SK-N-SH (cell line): ENCODE data around the gene AMFR. TPM values are rescaled to one million over a fixed set of nuclear protein-coding genes. Genes with fewer than 3 reads are reported as not detected.

ENCODE experiments used
- CTCF ChIA-PET: fragments of 300-600, 350-600 bp; formaldehyde crosslinking; extraction: SDS; loops from one replicate; lab custom pipeline; 2021; lab: Yijun Ruan, JAX
- POLR2A ChIA-PET: fragments of 350-600 bp; sonication (Branson Sonifier 250); formaldehyde crosslinking; extraction: SDS; loops from one replicate; lab custom pipeline; 2020; ENCODE audit warnings: antibody characterized with exemption, inconsistent platforms; lab: Yijun Ruan, JAX
- DNase-seq: peaks from one replicate; pipeline ENCODE4 v3.0.0; 2012
- H2AFZ ChIP-seq: fragments of 200-600 bp; sonication (generic); 2 replicates; pipeline ENCODE4 v1.8.1; 2016; ENCODE audit warnings: antibody characterized with exemption, mild to moderate bottlenecking, low read depth
- H3F3A ChIP-seq: fragments of 200-600 bp; sonication (generic); replicated peaks from 2 replicates; pipeline ENCODE3; 2016; ENCODE audit warnings: antibody characterized with exemption, mild to moderate bottlenecking; ENCODE audit not compliant: insufficient read depth
- H3K27ac ChIP-seq, 2 experiments: fragments of 200-500 bp in 1 of 2; fragments of 200-600 bp in 1 of 2; sonication (Bioruptor generic) in 1 of 2; sonication (generic), shearing (Covaris generic) in 1 of 2; 2 replicates each; pipeline versions ENCODE4 v1.5.1 to v1.6.1; 2014 to 2016; ENCODE audit warnings: low read depth in 2 of 2, inconsistent platforms in 1 of 2, low read length in 1 of 2, mild to moderate bottlenecking in 1 of 2, mixed read lengths in 1 of 2
- H3K27me3 ChIP-seq: fragments of 200-600 bp; sonication (generic), shearing (Covaris generic); 2 replicates; pipeline ENCODE4 v1.6.1; 2016; ENCODE audit warnings: mixed run types; ENCODE audit not compliant: insufficient read depth
- H3K36me3 ChIP-seq, 2 experiments: fragments of 200-500 bp in 1 of 2; fragments of 200-600 bp in 1 of 2; sonication (Bioruptor generic) in 1 of 2; sonication (generic) in 1 of 2; replicated peaks in 1 of 2; 2 replicates each; pipeline versions ENCODE3 to v1.5.1; 2014 to 2016; ENCODE audit warnings: low read length in 1 of 2, mild to moderate bottlenecking in 1 of 2; ENCODE audit not compliant: insufficient read depth in 2 of 2, control insufficient read depth in 1 of 2
- H3K4me1 ChIP-seq, 2 experiments: fragments of 200-500 bp in 1 of 2; fragments of 200-600 bp in 1 of 2; sonication (Bioruptor generic) in 1 of 2; sonication (generic), shearing (Covaris generic) in 1 of 2; 2 replicates each; pipeline versions ENCODE4 v1.5.1 to v1.6.1; 2014 to 2016; ENCODE audit warnings: low read depth in 1 of 2, low read length in 1 of 2, mixed run types in 1 of 2; ENCODE audit not compliant: insufficient read depth in 2 of 2, control insufficient read depth in 1 of 2
- H3K4me2 ChIP-seq: fragments of 200-600 bp; sonication (generic), shearing (Covaris generic); 2 replicates; pipeline ENCODE4 v1.6.1; 2017; ENCODE audit warnings: mixed run types
- H3K4me3 ChIP-seq, 2 experiments: fragments of 200-500 bp in 1 of 2; fragments of 200-600 bp in 1 of 2; sonication (Bioruptor generic) in 1 of 2; sonication (generic), shearing (Covaris generic) in 1 of 2; 2 replicates each; pipeline versions ENCODE4 v1.5.1 to v1.8.1; 2014 to 2016; ENCODE audit warnings: low read depth in 2 of 2, inconsistent platforms in 1 of 2, low read length in 1 of 2, mild to moderate bottlenecking in 1 of 2, mixed read lengths in 1 of 2, moderate library complexity in 1 of 2
- H3K79me2 ChIP-seq: fragments of 200-600 bp; sonication (generic); 2 replicates; pipeline ENCODE4 v1.8.1; 2017; ENCODE audit warnings: mild to moderate bottlenecking; ENCODE audit not compliant: insufficient read depth
- H3K9ac ChIP-seq: fragments of 200-600 bp; sonication (generic); 2 replicates; pipeline ENCODE4 v1.6.1; 2017; ENCODE audit warnings: mixed run types
- H3K9me2 ChIP-seq: fragments of 200-600 bp; sonication (generic); 2 replicates; pipeline ENCODE4 v1.6.1; 2017; ENCODE audit warnings: mixed run types
- H3K9me3 ChIP-seq: fragments of 200-600 bp; sonication (generic); 2 replicates; pipeline ENCODE4 v1.6.1; 2017; ENCODE audit warnings: mixed run types, mild to moderate bottlenecking, moderate library complexity
- H4K20me1 ChIP-seq: fragments of 200-600 bp; sonication (generic); 2 replicates; pipeline ENCODE4 v1.6.1; 2017; ENCODE audit warnings: mild to moderate bottlenecking, mixed run types; ENCODE audit not compliant: insufficient read depth
- ELF1 ChIP-seq: IDR thresholded peaks from 2 replicates; pipeline ENCODE4 v1.4.0; 2012
- FOXM1 ChIP-seq: IDR thresholded peaks from 2 replicates; pipeline ENCODE4 v1.4.0; 2012; ENCODE audit warnings: low read depth, mild to moderate bottlenecking
- GABPA ChIP-seq: IDR thresholded peaks from 2 replicates; pipeline ENCODE4 v1.4.0; 2012; ENCODE audit warnings: low read depth, mild to moderate bottlenecking
- JUND ChIP-seq: IDR thresholded peaks from 2 replicates; pipeline ENCODE4 v1.4.0; 2012
- MAX ChIP-seq: IDR thresholded peaks from 2 replicates; pipeline ENCODE4 v1.4.0; 2012; ENCODE audit warnings: low read depth
- NFIC ChIP-seq: IDR thresholded peaks from 2 replicates; pipeline ENCODE4 v1.4.0; 2012; ENCODE audit warnings: borderline replicate concordance
- PBX3 ChIP-seq: IDR thresholded peaks from 2 replicates; pipeline ENCODE4; 2012
- POLR2AphosphoS5 ChIP-seq: IDR thresholded peaks from 2 replicates; pipeline ENCODE4 v1.6.1; 2012; ENCODE audit warnings: low read depth, low read length
- REST ChIP-seq: IDR thresholded peaks from 2 replicates; pipeline ENCODE4 v1.6.1; 2012; ENCODE audit warnings: mild to moderate bottlenecking, low read depth, low read length, moderate library complexity
- USF1 ChIP-seq: IDR thresholded peaks from 2 replicates; pipeline ENCODE4 v1.4.0; 2012; ENCODE audit warnings: low read depth, borderline replicate concordance
- USF2 ChIP-seq: fragments of 150-350 bp; IDR thresholded peaks from 2 replicates; pipeline ENCODE4 v1.6.1; 2017; ENCODE audit warnings: antibody characterized with exemption, low read length, low read depth, borderline replicate concordance
- YY1 ChIP-seq: IDR thresholded peaks from 2 replicates; pipeline ENCODE4 v1.4.0; 2012; ENCODE audit warnings: low read depth, mild to moderate bottlenecking
- WGBS: methylation state at CpG from one replicate; pipeline ENCODE4 v1.1.6; 2017; ENCODE audit warnings: low lambda C conversion rate; 5-methylcytosine and 5-hydroxymethylcytosine counted together
- polyA plus RNA-seq, 3 experiments: library from polyadenylated mRNA; depleted of rRNA; stranded (reverse); fragments of >200 nt; gene quantifications; 2 replicates each; pipeline ENCODE4 v1.2.3, GENCODE V29; 2012

The AMFR gene
- polyA plus RNA-seq, 1 of the 3 experiments (the other 2 are of a cell fraction), result 65.3 TPM

GRCh38 chr16:56336711-56337110 lies 88.6 kb downstream of the AMFR start (continued):
- TF ChIP-seq USF1 (no peak), FOXM1 (no peak), ELF1 (no peak)
- TF ChIP-seq, all 33 proteins: peak for 0

GRCh38 chr16:56336071-56336688 lies 89.2 kb downstream of the AMFR start:
- no peak overlapping the region for H2AFZ ChIP-seq
- no peaks in the 10 kb centered on the region; a peak in 1 of 4 replicates for H3K4me1 ChIP-seq
- H3K4me3 ChIP-seq, result no peak overlapping the region
- no peaks in the 10 kb centered on the region for H3K36me3 ChIP-seq
- no peaks in the 10 kb centered on the region for H3K79me2 ChIP-seq
- no peak for DNase-seq
- H3K9me3 ChIP-seq, result no peaks in the 10 kb centered on the region
- no peak overlapping the region for H3K27ac ChIP-seq
- no peak overlapping the region for H3K9ac ChIP-seq
- no peak overlapping the region for H3K4me2 ChIP-seq
- 47% methylated on average over 4 of the region's 8 CpGs for WGBS
- no peaks in the 10 kb centered on the region for H3K27me3 ChIP-seq
- CTCF ChIA-PET, result no interaction called here
- H4K20me1 ChIP-seq, result no peaks in the 10 kb centered on the region
- H3K9me2 ChIP-seq, result no peaks in the 10 kb centered on the region
- no peaks in the 10 kb centered on the region for H3F3A ChIP-seq
- POLR2A ChIA-PET, result no interaction called here
- TF ChIP-seq USF2, result no peak
- TF ChIP-seq JUND, result no peak

GRCh38 chr16:56334761-56335160 lies 90.6 kb downstream of the AMFR start:
- no peaks in the 10 kb centered on the region for H3F3A ChIP-seq
- H3K9me3 ChIP-seq, result no peaks in the 10 kb centered on the region
- no peaks in the 10 kb centered on the region for H3K27me3 ChIP-seq
- no peaks in the 10 kb centered on the region; a peak in 1 of 4 replicates for H3K4me1 ChIP-seq
- H2AFZ ChIP-seq, result no peak overlapping the region
- whole genome bisulfite sequencing, result 90% methylated on average over 5 of the region's 9 CpGs
- no peak for DNase-seq
- H3K27ac ChIP-seq, result no peak overlapping the region
- no peaks in the 10 kb centered on the region for H3K36me3 ChIP-seq
- H3K4me3 ChIP-seq, result no peak overlapping the region
- no peaks in the 10 kb centered on the region for H3K9me2 ChIP-seq
- no peaks in the 10 kb centered on the region for H3K79me2 ChIP-seq
- POLR2A ChIA-PET, result no interaction called here
- no peak overlapping the region for H3K4me2 ChIP-seq
- CTCF ChIA-PET, result interaction anchor here (1.4 to 3.5 kb wide), 2 partner anchors 14 to 22 kb away, joined by 3 to 13 read pairs; no protein-coding TSS in a partner anchor
- H3K9ac ChIP-seq, result no peak overlapping the region
- no peaks in the 10 kb centered on the region for H4K20me1 ChIP-seq
- TF ChIP-seq REST (no peak), PBX3 (no peak), GABPA (no peak), NFIC (no peak), MAX (no peak), YY1 (no peak), POLR2AphosphoS5 (no peak)
